ENCODE results near the gene EIF1AD. TPM values are rescaled to one million over a fixed set of nuclear protein-coding genes. Genes with fewer than 3 reads are reported as not detected.

Gene EIF1AD
- total and polyA plus RNA-seq, 9 of the 15 experiments (the other 6 are each of a cell fraction or from before 2014, with no cell fraction given) = 50.1 to 98.8 (median 58.7) TPM

GRCh38 chr11:65962141-65962564 lies 39.8 kb downstream of the EIF1AD start:
- DNase-seq (ENCODE audit: extremely low read depth in 1 of 4, low spot score in 3 of 4) (no peak), FAIRE-seq (no peak), ATAC-seq (peak; percentile 17)
- Histone ChIP-seq H3K36me3 (ENCODE audit: control insufficient read depth, insufficient read depth, low read length) (peaks cover 39% of the 10 kb centered on the region; the same call in 2 of the 3 replicates), H3K27ac (ENCODE audit: extremely low read depth, low read depth, low read length) (peak overlapping the region; percentile 96), H3K9ac (ENCODE audit: insufficient read depth in 1 of 2, low read depth in 2 of 2, low read length in 2 of 2) (peak overlapping the region; percentile 96 to 98), H3K9me3 (replicated peaks; ENCODE audit: control insufficient read depth, insufficient read depth, low read depth, low read length) (no peaks in the 10 kb centered on the region), H4K20me1 (replicated peaks; ENCODE audit: control insufficient read depth, insufficient read depth, low read length) (0 out of 2 replicates have a peak, but pooled peaks cover 2% of the 10 kb centered on the region), H2AFZ (ENCODE audit: low read depth, low read length) (no peak overlapping the region), H3K9me1 (ENCODE audit: control insufficient read depth, insufficient read depth, low read length) (peaks cover 3% of the 10 kb centered on the region), H3K4me2 (ENCODE audit: insufficient read depth, low read length) (peak overlapping the region; percentile 98), H3K27me3 (ENCODE audit: control insufficient read depth in 2 of 2, insufficient read depth in 2 of 2, low read length in 2 of 2) (no peaks in the 10 kb centered on the region), H3K4me3 (peak overlapping the region; percentile 100), H3K4me1 (replicated peaks in 1 of 2; ENCODE audit: control insufficient read depth in 2 of 2, insufficient read depth in 2 of 2, low read length in 2 of 2) (peaks cover 12 to 43% of the 10 kb centered on the region in 2 experiments; a peak in 4 of 5 replicates), H3K79me2 (ENCODE audit: control insufficient read depth, insufficient read depth, low read length) (peaks cover 35% of the 10 kb centered on the region)
- ChIA-PET POLR2A (interaction anchor here (0.6 to 2.6 kb wide), 9 partner anchors 9 to 483 kb away, joined by 3 to 17 read pairs (median 4); partner anchors contain the start of genes CCDC85B and FOSL1), CTCF (ENCODE audit: low intra/inter-chr PET ratio) (no interaction called here)
- no peak for TF ChIP-seq OTX1 (CRISPR knock-in tag; IDR thresholded peaks at IDR 0.05)
- TF ChIP-seq ZNF24 (IDR thresholded peaks at IDR 0.05) = 0 out of 2 replicates have a peak, but pooled peaks have one; percentile 28
- TF ChIP-seq SRF (CRISPR knock-in tag; IDR thresholded peaks at IDR 0.05) = no peak
- peak; percentile 58 for TF ChIP-seq ZNF121 (CRISPR knock-in tag; conservative IDR thresholded peaks at IDR 0.05)
- TF ChIP-seq ZNF316 (IDR thresholded peaks at IDR 0.05) = 0 out of 2 replicates have a peak, but pooled peaks have one; percentile 20
- TF ChIP-seq BCL6 (CRISPR knock-in tag; IDR thresholded peaks at IDR 0.05) = no peak
- no peak for TF ChIP-seq NR3C1 (CRISPR knock-in tag; IDR thresholded peaks at IDR 0.05)
- TF ChIP-seq SLC30A9 (CRISPR knock-in tag; IDR thresholded peaks at IDR 0.05) = no peak
- TF ChIP-seq BDP1 (IDR thresholded peaks at IDR 0.05; ENCODE audit: insufficient read depth, insufficient read length) = no peak
- no peak for TF ChIP-seq MLX (CRISPR knock-in tag; conservative IDR thresholded peaks at IDR 0.05)
- TF ChIP-seq ZNF766 (CRISPR knock-in tag; conservative IDR thresholded peaks at IDR 0.05) = no peak
- TF ChIP-seq MAFK (IDR thresholded peaks at IDR 0.05; ENCODE audit: low read length) = no peak
- no peak for TF ChIP-seq MAFF (IDR thresholded peaks at IDR 0.05; ENCODE audit: low read length)
- in situ Hi-C loops (cut with MboI) (no loop called here), intact Hi-C loops (cut with micrococcal nuclease) (no loop called here)
- WGBS (ENCODE audit: insufficient coverage, low coverage, missing lambda C conversion rate) = 3% methylated on average over 8 of the region's 13 CpGs
- no TSS peak for BruUV-seq (replicated peaks)

Measured in K562 (cell line).